HUES48 (cell line): ENCODE results near the gene LY6G5C.

ENCODE experiments used
- H3K27ac ChIP-seq: one replicate; pipeline ENCODE4 v1.7.0; 2013; ENCODE audit warnings: low read depth, low read length, inconsistent platforms
- H3K27me3 ChIP-seq: 2 replicates; pipeline ENCODE4 v1.6.1; 2013; ENCODE audit warnings: mild to moderate bottlenecking, low read length; ENCODE audit not compliant: control insufficient read depth, insufficient read depth
- H3K36me3 ChIP-seq: 2 replicates; pipeline ENCODE4 v1.6.1; 2013; ENCODE audit warnings: low read length; ENCODE audit not compliant: control insufficient read depth, insufficient read depth
- H3K4me1 ChIP-seq: 2 replicates; pipeline ENCODE4 v1.6.1; 2013; ENCODE audit warnings: mild to moderate bottlenecking, low read length; ENCODE audit not compliant: control insufficient read depth, insufficient read depth
- H3K4me3 ChIP-seq: 2 replicates; pipeline ENCODE4 v1.5.1; 2013; ENCODE audit warnings: mild to moderate bottlenecking, low read depth, low read length
- H3K9ac ChIP-seq: 2 replicates; pipeline ENCODE4 v1.6.1; 2013; ENCODE audit warnings: mild to moderate bottlenecking, low read depth, low read length, moderate library complexity
- H3K9me3 ChIP-seq: 2 replicates; pipeline ENCODE4 v1.6.1; 2013; ENCODE audit warnings: low read length; ENCODE audit not compliant: control insufficient read depth, insufficient read depth

LY6G5C gene

GRCh38 chr6:31689249-31690110, 8.6 kb upstream of the LY6G5C start:
- Histone ChIP-seq H3K4me3 (no peak overlapping the region), H3K27ac (peak overlapping the region; percentile 14), H3K27me3 (no peaks in the 10 kb centered on the region), H3K4me1 (peaks cover 4% of the 10 kb centered on the region; the same call in 1 of the 2 replicates), H3K36me3 (peaks cover 82% of the 10 kb centered on the region), H3K9me3 (no peaks in the 10 kb centered on the region), H3K9ac (no peak overlapping the region)

DNA sequence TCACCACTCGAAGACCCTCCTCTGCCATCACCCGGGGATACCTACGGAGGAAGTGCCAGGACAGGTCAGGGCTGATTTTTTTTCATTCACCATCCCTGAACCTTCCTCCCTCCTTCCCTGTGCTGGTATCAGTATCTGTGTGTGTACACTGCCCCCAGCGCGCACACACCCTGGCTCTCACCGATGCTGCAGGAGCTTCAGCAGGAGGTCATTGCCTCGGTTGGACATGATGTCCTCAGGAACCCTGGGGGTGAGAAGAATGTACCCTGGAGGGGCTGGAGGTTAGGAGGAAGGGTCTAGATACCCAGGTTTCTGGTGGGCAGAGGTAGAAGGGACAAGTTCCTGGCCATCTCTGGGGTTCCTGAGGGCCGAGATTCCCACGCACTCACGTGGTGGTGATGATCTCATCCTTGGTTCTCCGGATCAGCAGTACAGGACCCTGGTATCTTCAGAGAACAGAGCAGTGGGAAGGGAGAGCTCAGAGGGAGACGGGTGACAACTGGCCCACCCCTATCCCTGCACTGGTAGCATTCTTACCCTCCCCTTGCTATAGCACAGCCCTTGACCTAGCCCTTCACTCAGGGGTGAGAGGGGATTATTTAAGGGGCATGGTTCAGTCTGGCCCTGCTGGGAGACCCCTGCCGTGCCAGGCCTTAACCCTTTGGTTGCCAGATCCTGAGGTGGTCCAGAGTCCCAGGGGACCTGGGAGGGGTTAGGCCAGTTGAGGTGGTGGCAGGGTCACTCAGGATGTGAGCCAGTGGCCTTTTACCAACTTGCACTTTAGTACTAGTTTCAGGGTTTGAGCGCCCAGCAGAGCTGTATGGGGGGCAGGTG, 7.2 kb upstream of the LY6G5C start:
- peaks cover 7% of the 10 kb centered on the region; the same call in 1 of the 2 replicates for H3K4me1 ChIP-seq
- no peak overlapping the region for H3K9ac ChIP-seq
- peaks cover 71% of the 10 kb centered on the region for H3K36me3 ChIP-seq
- H3K4me3 ChIP-seq: no peak overlapping the region
- H3K27ac ChIP-seq: no peak overlapping the region
- no peaks in the 10 kb centered on the region for H3K27me3 ChIP-seq
- no peaks in the 10 kb centered on the region for H3K9me3 ChIP-seq

- H3K9me3 ChIP-seq: no peaks in the 10 kb centered on the region
- no peak overlapping the region for H3K4me3 ChIP-seq
- no peak overlapping the region for H3K9ac ChIP-seq
- peaks cover 7% of the 10 kb centered on the region; the same call in 1 of the 2 replicates for H3K4me1 ChIP-seq
- H3K27ac ChIP-seq: no peak overlapping the region
- H3K27me3 ChIP-seq: peaks cover under 1% of the 10 kb centered on the region
- H3K36me3 ChIP-seq: peaks cover 64% of the 10 kb centered on the region
Observed at GRCh38 chr6:31687321-31687720, 6.5 kb upstream of the LY6G5C start.

DNA sequence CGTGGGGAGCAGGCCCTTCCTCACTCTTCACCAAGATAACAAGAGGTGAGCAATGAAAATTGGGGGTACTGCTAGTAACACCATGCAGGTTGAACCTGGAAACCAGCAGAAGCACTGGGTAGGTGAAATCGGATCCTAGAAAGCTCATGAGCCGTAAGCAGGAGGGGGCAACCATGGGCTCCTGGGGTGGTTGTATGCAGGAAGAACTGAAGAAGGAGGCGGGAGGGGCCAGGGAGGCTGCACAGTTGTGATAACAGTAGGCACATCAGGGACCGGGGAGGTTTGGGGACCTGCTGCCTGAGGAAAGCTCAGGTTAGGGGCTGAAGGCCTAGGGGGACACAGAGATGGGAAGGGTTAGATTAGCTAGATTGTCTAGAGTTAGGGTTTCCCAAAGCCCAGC, 5.6 kb upstream of the LY6G5C start:
- no peak overlapping the region for H3K9ac ChIP-seq

DNA sequence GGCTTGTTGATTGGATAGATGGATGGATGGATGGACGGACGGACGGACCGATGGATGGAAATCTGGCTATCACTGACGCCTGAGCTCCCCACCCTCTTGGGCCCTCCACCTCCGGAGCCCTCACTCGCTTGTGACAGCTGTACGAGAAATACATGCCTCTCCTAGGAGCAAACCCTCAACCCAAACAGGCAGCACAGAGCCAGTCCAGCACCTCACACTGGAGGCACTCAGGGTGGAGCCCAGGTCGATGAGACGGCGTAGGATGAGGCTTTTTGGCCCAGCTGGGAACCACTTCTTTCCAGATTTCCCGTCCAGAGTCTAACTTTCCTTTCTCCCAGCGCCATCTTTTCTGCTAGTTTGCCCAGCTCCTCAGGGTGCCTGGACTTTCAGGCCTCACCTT, 2.7 kb upstream of the LY6G5C start:
- H3K36me3 ChIP-seq: peaks cover 29% of the 10 kb centered on the region

More for the DNA sequence above, 5.6 kb upstream of the LY6G5C start:
- no peak overlapping the region for H3K27ac ChIP-seq
- peaks cover 9% of the 10 kb centered on the region for H3K27me3 ChIP-seq
- H3K4me3 ChIP-seq: no peak overlapping the region
- H3K9me3 ChIP-seq: no peaks in the 10 kb centered on the region
- H3K4me1 ChIP-seq: peaks cover 7% of the 10 kb centered on the region; the same call in 1 of the 2 replicates
- peaks cover 58% of the 10 kb centered on the region for H3K36me3 ChIP-seq

DNA sequence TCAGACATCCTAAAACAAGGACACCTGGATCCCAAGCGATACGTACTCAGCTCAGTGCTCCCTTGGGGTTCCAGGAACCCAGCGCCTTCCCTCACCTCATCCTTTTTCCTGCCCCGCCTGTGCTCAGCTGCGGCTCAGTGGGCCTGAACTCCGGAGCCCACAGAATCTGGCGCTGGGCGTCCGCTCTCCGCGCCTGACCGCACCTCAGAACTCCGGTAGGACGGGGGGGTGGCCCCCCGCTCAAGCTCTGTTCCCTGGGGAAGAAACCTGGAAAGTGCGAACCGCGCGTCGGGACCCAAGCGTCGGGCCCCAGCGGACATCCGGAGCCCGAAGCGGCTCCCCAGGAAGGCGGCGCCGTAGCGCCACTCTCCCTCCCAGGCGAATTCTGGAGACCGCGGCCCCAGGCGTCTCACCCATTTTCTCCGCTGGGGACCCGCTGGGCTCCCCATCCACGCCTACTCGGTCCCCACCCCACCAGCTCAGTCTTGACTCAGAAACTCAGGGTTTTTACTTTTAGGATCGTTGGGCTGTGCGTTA, 336 bp upstream of the LY6G5C start:
- Histone ChIP-seq H3K4me1 (peaks cover 6% of the 10 kb centered on the region; the same call in 1 of the 2 replicates), H3K4me3 (peak overlapping the region; percentile 51), H3K27ac (no peak overlapping the region), H3K27me3 (peaks cover 17% of the 10 kb centered on the region), H3K36me3 (peaks cover 5% of the 10 kb centered on the region; the same call in 1 of the 2 replicates), H3K9me3 (no peaks in the 10 kb centered on the region), H3K9ac (no peak overlapping the region)

More for the DNA sequence above, 2.7 kb upstream of the LY6G5C start:
- peak overlapping the region; percentile 60 for H3K4me3 ChIP-seq
- no peak overlapping the region for H3K9ac ChIP-seq
- no peaks in the 10 kb centered on the region for H3K9me3 ChIP-seq
- H3K4me1 ChIP-seq: peaks cover 10% of the 10 kb centered on the region; the same call in 1 of the 2 replicates
- peaks cover 17% of the 10 kb centered on the region for H3K27me3 ChIP-seq
- H3K27ac ChIP-seq: no peak overlapping the region

- Histone ChIP-seq H3K9me3 (no peaks in the 10 kb centered on the region), H3K36me3 (peaks cover 4% of the 10 kb centered on the region; the same call in 1 of the 2 replicates), H3K27me3 (peaks cover 17% of the 10 kb centered on the region), H3K4me3 (no peak overlapping the region), H3K27ac (no peak overlapping the region), H3K9ac (0 out of 2 replicates have a peak overlapping the region, but pooled peaks have one; percentile 23), H3K4me1 (0 out of 2 replicates have a peak, but pooled peaks cover 3% of the 10 kb centered on the region)
Observed at GRCh38 chr6:31677955-31678354, 2.9 kb downstream of the LY6G5C start.

DNA sequence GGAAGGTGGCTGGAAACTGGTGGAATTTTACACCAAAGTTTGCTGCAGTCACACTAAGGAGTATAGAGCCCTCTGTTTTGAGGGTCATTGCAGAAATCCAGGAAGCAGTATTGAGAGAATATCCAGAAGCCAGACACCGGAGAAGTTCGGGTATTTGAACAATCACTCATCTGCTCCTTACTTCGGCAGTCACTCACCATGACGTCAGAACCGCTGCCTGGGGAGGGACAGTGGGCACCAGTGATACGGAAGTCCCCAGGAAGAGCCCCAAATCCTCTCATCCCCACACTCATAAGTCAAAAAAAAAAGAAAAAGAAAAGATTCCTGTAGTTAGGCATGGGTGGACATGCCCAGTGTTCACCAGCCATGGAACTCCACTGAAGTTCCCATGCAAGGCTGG, 4.0 kb downstream of the LY6G5C start:
- H3K9me3 ChIP-seq: no peaks in the 10 kb centered on the region
- H3K4me3 ChIP-seq: no peak overlapping the region
- H3K4me1 ChIP-seq: 0 out of 2 replicates have a peak, but pooled peaks cover 3% of the 10 kb centered on the region
- H3K27me3 ChIP-seq: peaks cover 11% of the 10 kb centered on the region
- no peak overlapping the region for H3K9ac ChIP-seq
- peaks cover 13% of the 10 kb centered on the region for H3K36me3 ChIP-seq
- H3K27ac ChIP-seq: no peak overlapping the region

GRCh38 chr6:31676322-31676903, 4.5 kb downstream of the LY6G5C start:
- Histone ChIP-seq H3K9ac (no peak overlapping the region), H3K36me3 (peaks cover 18% of the 10 kb centered on the region)

GRCh38 chr6:31669676-31670075, 11.2 kb downstream of the LY6G5C start, which contains the start of gene LY6G5B:
LY6G5B (plus strand) TSS chr6:31669976; CDS start chr6:31670951, 975 bp downstream.
- H3K27ac ChIP-seq: no peak within 1 kb of the TSS
- H3K27me3 ChIP-seq: no peaks in the 10 kb centered on the region
- peaks cover 5% of the 10 kb centered on the region for H3K4me1 ChIP-seq
- peaks cover 60% of the 10 kb centered on the region for H3K36me3 ChIP-seq
- H3K9ac ChIP-seq: no peak within 1 kb of the TSS
- no peaks in the 10 kb centered on the region for H3K9me3 ChIP-seq
- no peak within 1 kb of the TSS for H3K4me3 ChIP-seq

More at GRCh38 chr6:31676322-31676903, 4.5 kb downstream of the LY6G5C start:
- Histone ChIP-seq H3K27ac (no peak overlapping the region), H3K9me3 (no peaks in the 10 kb centered on the region), H3K27me3 (peaks cover 7% of the 10 kb centered on the region), H3K4me3 (no peak overlapping the region), H3K4me1 (0 out of 2 replicates have a peak, but pooled peaks cover 3% of the 10 kb centered on the region)
